Adrenal gland (tissue), 12 donors: ENCODE measurements around the gene DGKH. TPM values are rescaled to one million over a fixed set of nuclear protein-coding genes. Genes with fewer than 3 reads are reported as not detected.

ENCODE experiments used
- DNase-seq, 7 donors: peaks; one replicate each; pipeline ENCODE4 v3.0.0-alpha.2; 2019 to 2020
- H3K27ac ChIP-seq, 5 donors: fragments of 200-600 bp; sonication (generic) in 4 of 5; 1 replicate in 3 of 5; 2 replicates in 2 of 5; pipeline versions ENCODE4 v1.5.1 to v1.8.0; 2016 to 2020; ENCODE audit warnings: mild to moderate bottlenecking in 1 of 5
- H3K27me3 ChIP-seq: fragments of 200-600 bp; 2 replicates; pipeline ENCODE4 v1.8.0; 2021
- H3K36me3 ChIP-seq, 2 donors: fragments of 200-600 bp; replicated peaks in 1 of 2; 1 replicate in 1 of 2; 2 replicates in 1 of 2; pipeline versions ENCODE4 v1.5.1 to v1.8.0; 2018 to 2022
- H3K4me1 ChIP-seq, 2 donors: fragments of 200-600 bp; replicated peaks in 1 of 2; 1 replicate in 1 of 2; 2 replicates in 1 of 2; pipeline versions ENCODE4 v1.5.1 to v1.8.0; 2018 to 2021
- H3K4me3 ChIP-seq, 4 donors: fragments of 200-600 bp; sonication (generic) in 3 of 4; one replicate each; pipeline ENCODE4 v1.5.1; 2016 to 2018
- H3K9me3 ChIP-seq, 3 donors: fragments of 200-600 bp; sonication (generic) in 1 of 3; replicated peaks in 1 of 3; 1 replicate in 2 of 3; 2 replicates in 1 of 3; pipeline versions ENCODE4 v1.5.1 to v1.8.0; 2016 to 2021
- CTCF ChIP-seq, 6 experiments: fragments of 450-650 bp in 4 of 6; fragments of 200-600 bp in 2 of 6; sonication (generic) in 1 of 6; IDR thresholded peaks; 1 replicate in 5 of 6; 2 replicates in 1 of 6; pipeline versions ENCODE4 v1.5.1 to v1.8.0; 2016 to 2021; ENCODE audit warnings: antibody characterized with exemption in 6 of 6, mild to moderate bottlenecking in 2 of 6, moderate library complexity in 1 of 6
- POLR2A ChIP-seq, 2 donors: fragments of 450-650 bp; IDR thresholded peaks; one replicate each; pipeline ENCODE4 v1.6.1; 2017; ENCODE audit warnings: antibody characterized with exemption in 2 of 2, mild to moderate bottlenecking in 2 of 2, moderate library complexity in 1 of 2
- WGBS, 4 donors: extraction: QIAGEN DNeasy Blood & Tissue Kit in 2 of 4; methylation state at CpG; one replicate each; pipeline versions ENCODE4 v1.1.5 to v1.1.7; 2013 to 2017; 5-methylcytosine and 5-hydroxymethylcytosine counted together
- intact Hi-C, 2 donors: fragments of 100-400 bp; cut with DNase I; formaldehyde crosslinking; loops; one replicate each; pipeline versions ENCODE4 v1.14.1 to v1.15.0; 2022 to 2023
- polyA plus RNA-seq, 3 donors: library from polyadenylated mRNA; stranded (reverse); fragments of 200-250 nt in 2 of 3; fragments of 350-450 nt in 1 of 3; fragmentation: Illumina TruSeq in 1 of 3; extraction: RNeasy Lipid Tissue Mini Kit (QIAGEN cat#74804) in 1 of 3; gene quantifications; one replicate each; pipeline ENCODE4 v1.2.3, GENCODE V29; 2013 to 2014
- total RNA-seq, 9 donors: library from RNA; depleted of rRNA in 4 of 9; stranded (reverse); fragments of >200 nt in 4 of 9; fragments of 120-200 nt in 1 of 9; fragmentation: NEBNext Ultra II Directional in 1 of 9; extraction: Animal tissue kit (Norgen Biotek cat#: 25700) in 1 of 9; gene quantifications; one replicate each; pipeline versions ENCODE4 v1.1.0 to v1.2.4, GENCODE V29; 2013 to 2023
- donor health status: healthy with polysubstance abuse.
- donor health status: Bipolar disorder and iron deficiency.
- donor health status: DM: yes; HTN: yes; CAD: no.
- donor health status: DM: no; HTN: no; CAD: no.
- donor health status: DM: no; HTN: no; CAD: no.
- donor health status: DM: yes; HTN: yes; CAD: no.

The DGKH gene
- total and polyA plus RNA-seq, 12 donors = 0.81 to 7.1 (median 3.6) TPM

GRCh38 chr13:42127047-42127446 lies 78.6 kb downstream of the DGKH start:
- 95 to 97% (median 96%) methylated on average over 3 of the region's 3 CpGs for WGBS, 4 donors

GRCh38 chr13:42129033-42129432 lies 80.6 kb downstream of the DGKH start:
- H3K9me3 ChIP-seq = no peaks in the 10 kb centered on the region
- H3K36me3 ChIP-seq = peaks cover 0 to 5% of the 10 kb centered on the region in 2 donors
- TF ChIP-seq CTCF (IDR thresholded peaks at IDR 0.05) (no peak), POLR2A (IDR thresholded peaks at IDR 0.05) (no peak)
- no peaks in the 10 kb centered on the region for H3K27me3 ChIP-seq
- no peak overlapping the region for H3K27ac ChIP-seq
- no peak overlapping the region for H3K4me3 ChIP-seq
- 76 to 98% (median 85%) methylated on average over 3 of the region's 3 CpGs for WGBS, 4 donors
- no peak for DNase-seq
- H3K4me1 ChIP-seq = no peaks in the 10 kb centered on the region
- intact Hi-C loops = no loop called here

More at GRCh38 chr13:42127047-42127446, 78.6 kb downstream of the DGKH start:
- H3K4me3 ChIP-seq = no peak overlapping the region
- no peaks in the 10 kb centered on the region for H3K4me1 ChIP-seq
- no peak overlapping the region for H3K27ac ChIP-seq
- H3K27me3 ChIP-seq = no peaks in the 10 kb centered on the region
- no peaks in the 10 kb centered on the region for H3K9me3 ChIP-seq
- TF ChIP-seq POLR2A (IDR thresholded peaks at IDR 0.05) (no peak), CTCF (IDR thresholded peaks at IDR 0.05) (no peak)
- intact Hi-C loops = no loop called here
- no peak for DNase-seq
- H3K36me3 ChIP-seq = peaks cover 0 to 5% of the 10 kb centered on the region in 2 donors

- DNase-seq = no peak
- H3K4me1 ChIP-seq = peaks cover 0 to 5% of the 10 kb centered on the region in 2 donors
- H3K4me3 ChIP-seq = no peak overlapping the region
- no peaks in the 10 kb centered on the region for H3K36me3 ChIP-seq
- intact Hi-C loops = no loop called here
- TF ChIP-seq CTCF (IDR thresholded peaks at IDR 0.05) (no peak), POLR2A (IDR thresholded peaks at IDR 0.05) (no peak)
- 83 to 97% (median 89%) methylated on average over 3 of the region's 3 CpGs for WGBS, 4 donors
- H3K27me3 ChIP-seq = no peaks in the 10 kb centered on the region
- H3K27ac ChIP-seq = no peak overlapping the region
- no peaks in the 10 kb centered on the region for H3K9me3 ChIP-seq
These were observed 88.1 kb downstream of the DGKH start for GRCh38 chr13:42136518-42136917.

GRCh38 chr13:42137856-42138537 lies 89.5 kb downstream of the DGKH start:
- Histone ChIP-seq H3K9me3 (no peaks in the 10 kb centered on the region), H3K4me3 (no peak overlapping the region), H3K27ac (no peak overlapping the region), H3K27me3 (no peaks in the 10 kb centered on the region), H3K4me1 (peaks cover 0 to 5% of the 10 kb centered on the region in 2 donors), H3K36me3 (no peaks in the 10 kb centered on the region)
- WGBS, 4 donors = 96 to 98% (median 97%) methylated on average over 3 of the region's 3 CpGs
- intact Hi-C loops = no loop called here
- DNase-seq = no peak
- TF ChIP-seq POLR2A (IDR thresholded peaks at IDR 0.05) (no peak), CTCF (IDR thresholded peaks at IDR 0.05) (no peak)
